H9 (cell line): ENCODE data around the gene IKZF1. TPM values are rescaled to one million over a fixed set of nuclear protein-coding genes. Genes with fewer than 3 reads are reported as not detected.

Experiments
- DNase-seq: peaks from one replicate; pipeline ENCODE4 v3.0.0-alpha.2; 2017
- H2AFZ ChIP-seq: one replicate; pipeline ENCODE4 v1.6.1; 2013; ENCODE audit warnings: mild to moderate bottlenecking, low read length, control low read depth, moderate library complexity
- H2AK5ac ChIP-seq: 2 replicates; pipeline ENCODE4 v1.6.1; 2013; ENCODE audit warnings: low read length, control low read depth, mixed read lengths; ENCODE audit not compliant: insufficient read length
- H2BK120ac ChIP-seq: one replicate; pipeline ENCODE4 v1.6.1; 2013; ENCODE audit warnings: low read depth, mild to moderate bottlenecking, low read length, control low read depth, inconsistent platforms; ENCODE audit not compliant: poor library complexity, severe bottlenecking
- H2BK12ac ChIP-seq: 2 replicates; pipeline ENCODE4 v1.6.1; 2013; ENCODE audit warnings: low read length, control low read depth, mixed read lengths, low read depth; ENCODE audit not compliant: insufficient read length
- H2BK15ac ChIP-seq: 2 replicates; pipeline ENCODE4 v1.6.1; 2013; ENCODE audit warnings: low read depth, low read length, control low read depth
- H2BK20ac ChIP-seq: one replicate; pipeline ENCODE4 v1.6.1; 2013; ENCODE audit warnings: low read depth, mild to moderate bottlenecking, low read length, control low read depth, inconsistent platforms; ENCODE audit not compliant: poor library complexity, severe bottlenecking
- H2BK5ac ChIP-seq: 2 replicates; pipeline ENCODE4 v1.6.1; 2013; ENCODE audit warnings: low read length, control low read depth, mixed read lengths; ENCODE audit not compliant: insufficient read length
- H3K14ac ChIP-seq: 2 replicates; pipeline ENCODE4 v1.6.1; 2013; ENCODE audit warnings: low read length, control low read depth; ENCODE audit not compliant: insufficient read depth
- H3K18ac ChIP-seq: 2 replicates; pipeline ENCODE4 v1.6.1; 2013; ENCODE audit warnings: low read depth, mild to moderate bottlenecking, mixed read lengths, low read length, control low read depth; ENCODE audit not compliant: insufficient read length
- H3K23ac ChIP-seq: 2 replicates; pipeline ENCODE4 v1.6.1; 2013; ENCODE audit warnings: low read length, control low read depth, mixed read lengths, low read depth; ENCODE audit not compliant: insufficient read length
- H3K23me2 ChIP-seq: 2 replicates; pipeline ENCODE4 v1.6.1; 2013; ENCODE audit warnings: low read depth, mild to moderate bottlenecking, mixed read lengths, low read length, control low read depth; ENCODE audit not compliant: insufficient read length, poor library complexity, severe bottlenecking
- H3K27ac ChIP-seq: 2 replicates; pipeline ENCODE4 v1.5.1; 2013; ENCODE audit warnings: low read length, control low read depth, mixed read lengths, low read depth; ENCODE audit not compliant: insufficient read length
- H3K27me3 ChIP-seq: 2 replicates; pipeline ENCODE4 v1.6.1; 2013; ENCODE audit warnings: low read length, control low read depth, inconsistent platforms; ENCODE audit not compliant: insufficient read depth
- H3K4ac ChIP-seq: 2 replicates; pipeline ENCODE4 v1.6.1; 2013; ENCODE audit warnings: low read depth, mild to moderate bottlenecking, control low read depth, inconsistent platforms, low read length, moderate library complexity
- H3K4me1 ChIP-seq: 2 replicates; pipeline ENCODE4 v1.6.1; 2013; ENCODE audit warnings: low read length, control low read depth, inconsistent platforms; ENCODE audit not compliant: insufficient read depth
- H3K4me2 ChIP-seq: 2 replicates; pipeline ENCODE4 v1.6.1; 2013; ENCODE audit warnings: low read length, control low read depth, mixed read lengths; ENCODE audit not compliant: insufficient read length, insufficient read depth
- H3K56ac ChIP-seq: 2 replicates; pipeline ENCODE4 v1.6.1; 2013; ENCODE audit warnings: low read depth, mild to moderate bottlenecking, mixed read lengths, low read length, control low read depth; ENCODE audit not compliant: insufficient read length
- H3K79me1 ChIP-seq: 2 replicates; pipeline ENCODE4 v1.6.1; 2013; ENCODE audit warnings: low read depth, mild to moderate bottlenecking, moderate library complexity, low read length, control low read depth, inconsistent platforms; ENCODE audit not compliant: insufficient read depth, poor library complexity, severe bottlenecking
- H3K79me2 ChIP-seq: 2 replicates; pipeline ENCODE4 v1.6.1; 2013; ENCODE audit warnings: low read length, control low read depth, inconsistent platforms; ENCODE audit not compliant: insufficient read depth
- H3K9ac ChIP-seq: 2 replicates; pipeline ENCODE4 v1.6.1; 2013; ENCODE audit warnings: low read length, control low read depth, mixed read lengths; ENCODE audit not compliant: insufficient read length; ENCODE audit errors: extremely low read depth
- H3K9me3 ChIP-seq: one replicate; pipeline ENCODE4 v1.6.1; 2013; ENCODE audit warnings: low read depth, low read length, inconsistent platforms; ENCODE audit not compliant: control insufficient read depth
- H3T11ph ChIP-seq: one replicate; pipeline ENCODE4 v1.6.1; 2013; ENCODE audit warnings: mild to moderate bottlenecking, low read length, control low read depth, inconsistent platforms
- H4K20me1 ChIP-seq: one replicate; pipeline ENCODE4 v1.6.1; 2013; ENCODE audit not compliant: control insufficient read depth, insufficient read length, insufficient read depth
- H4K5ac ChIP-seq: 2 replicates; pipeline ENCODE4 v1.6.1; 2013; ENCODE audit warnings: low read depth, mild to moderate bottlenecking, mixed read lengths, low read length, control low read depth; ENCODE audit not compliant: insufficient read length
- H4K8ac ChIP-seq: replicated peaks from 2 replicates; pipeline ENCODE4 v1.6.1; 2013; ENCODE audit warnings: low read length, control low read depth, mixed read lengths, low read depth; ENCODE audit not compliant: insufficient read length
- H4K91ac ChIP-seq: 2 replicates; pipeline ENCODE4 v1.6.1; 2013; ENCODE audit warnings: low read depth, mild to moderate bottlenecking, moderate library complexity, mixed read lengths, low read length, control low read depth; ENCODE audit not compliant: insufficient read length
- H3K27ac Mint-ChIP-seq, 3 experiments: 2 replicates in 2 of 3; 3 replicates in 1 of 3; pipeline ENCODE4 v1.8.0; 2020 to 2021; ENCODE audit warnings: mixed read lengths in 3 of 3, mild to moderate bottlenecking in 1 of 3, moderate library complexity in 1 of 3
- H3K27me3 Mint-ChIP-seq: 2 replicates; pipeline ENCODE4 v1.8.0; 2021; ENCODE audit warnings: low read depth, mild to moderate bottlenecking, moderate library complexity, mixed read lengths
- H3K36me3 Mint-ChIP-seq, 3 experiments: 2 replicates in 2 of 3; 3 replicates in 1 of 3; pipeline ENCODE4 v1.8.0; 2020 to 2021; ENCODE audit warnings: low read depth in 3 of 3, mixed read lengths in 3 of 3; ENCODE audit not compliant: insufficient read depth in 1 of 3
- H3K4me1 Mint-ChIP-seq, 2 experiments: 2 replicates each; pipeline ENCODE4 v1.8.0; 2020; ENCODE audit warnings: mixed read lengths in 2 of 2
- H3K4me3 Mint-ChIP-seq, 2 experiments: 2 replicates in 1 of 2; 3 replicates in 1 of 2; pipeline ENCODE4 v1.8.0; 2020 to 2021; ENCODE audit warnings: mild to moderate bottlenecking in 2 of 2, mixed read lengths in 2 of 2, moderate library complexity in 1 of 2
- H3K9me3 Mint-ChIP-seq, 2 experiments: 2 replicates in 1 of 2; 3 replicates in 1 of 2; pipeline ENCODE4 v1.8.0; 2020; ENCODE audit warnings: mild to moderate bottlenecking in 2 of 2, mixed read lengths in 2 of 2, moderate library complexity in 1 of 2
- WGBS: extraction: QIAGEN DNeasy Blood & Tissue Kit; methylation state at CpG from one replicate; pipeline ENCODE4 v1.1.7; 2013; ENCODE audit warnings: missing lambda C conversion rate, low lambda C conversion rate, mixed read lengths; ENCODE audit not compliant: insufficient read length; ENCODE audit errors: extremely low coverage; 5-methylcytosine and 5-hydroxymethylcytosine counted together
- total RNA-seq: library from RNA; stranded (reverse); gene quantifications from 2 replicates; pipeline ENCODE4 v1.2.1, GENCODE V29; 2021
- TF ChIP-seq, protein P1 (sequence below): fragments of 200-600 bp; sonication (generic); conservative IDR thresholded peaks from 3 replicates; pipeline ENCODE4 v1.8.0; 2021; ENCODE audit warnings: antibody characterized with exemption, mild to moderate bottlenecking

IKZF1 gene
- total RNA-seq, 1 experiment from 2014 or later, result 0.98 TPM

DNA sequence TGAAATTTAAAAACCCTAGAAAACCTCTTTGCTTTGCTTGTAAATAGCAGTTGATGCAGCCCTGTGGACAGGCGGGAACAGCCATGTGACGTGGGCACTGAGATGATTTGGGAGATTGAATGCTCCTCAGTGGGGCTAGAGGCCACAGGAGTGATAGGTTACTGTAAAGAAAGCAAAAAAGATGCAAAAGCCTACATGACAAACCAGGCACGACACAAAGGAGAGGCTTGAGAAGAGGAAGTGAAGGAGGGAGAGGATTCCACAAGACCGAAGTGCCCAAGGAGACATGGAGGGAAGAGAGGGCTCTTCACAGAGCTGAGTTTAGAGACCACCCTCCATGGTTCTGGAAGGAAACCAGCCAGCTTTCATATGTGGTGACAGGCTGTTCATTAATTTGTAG, 25.7 kb downstream of the IKZF1 start:
- Histone ChIP-seq H3K14ac (no peak overlapping the region), H4K20me1 (no peaks in the 10 kb centered on the region), H3T11ph (no peak overlapping the region), H2BK15ac (no peak overlapping the region), H4K5ac (no peak overlapping the region), H3K56ac (no peak overlapping the region), H2BK20ac (no peak overlapping the region), H3K23me2 (no peaks in the 10 kb centered on the region), H3K4me1 (0 out of 2 replicates have a peak, but pooled peaks cover 2% of the 10 kb centered on the region), H2BK12ac (no peak overlapping the region), H4K8ac (no peak overlapping the region), H3K27me3 (no peaks in the 10 kb centered on the region), H2BK120ac (no peak overlapping the region), H3K18ac (no peak overlapping the region), H3K79me2 (no peaks in the 10 kb centered on the region), H3K9me3 (no peaks in the 10 kb centered on the region), H3K27ac (no peak overlapping the region), H3K23ac (no peak overlapping the region), H3K79me1 (no peaks in the 10 kb centered on the region), H3K9ac (no peak overlapping the region), H4K91ac (no peak overlapping the region), H2AK5ac (no peak overlapping the region), H3K4ac (no peak overlapping the region), H2BK5ac (no peak overlapping the region), H3K4me2 (no peak overlapping the region), H2AFZ (no peak overlapping the region)
- WGBS, result no CpG with 5 or more reads among the region's 4 CpGs
- TF ChIP-seq, protein P1, sequence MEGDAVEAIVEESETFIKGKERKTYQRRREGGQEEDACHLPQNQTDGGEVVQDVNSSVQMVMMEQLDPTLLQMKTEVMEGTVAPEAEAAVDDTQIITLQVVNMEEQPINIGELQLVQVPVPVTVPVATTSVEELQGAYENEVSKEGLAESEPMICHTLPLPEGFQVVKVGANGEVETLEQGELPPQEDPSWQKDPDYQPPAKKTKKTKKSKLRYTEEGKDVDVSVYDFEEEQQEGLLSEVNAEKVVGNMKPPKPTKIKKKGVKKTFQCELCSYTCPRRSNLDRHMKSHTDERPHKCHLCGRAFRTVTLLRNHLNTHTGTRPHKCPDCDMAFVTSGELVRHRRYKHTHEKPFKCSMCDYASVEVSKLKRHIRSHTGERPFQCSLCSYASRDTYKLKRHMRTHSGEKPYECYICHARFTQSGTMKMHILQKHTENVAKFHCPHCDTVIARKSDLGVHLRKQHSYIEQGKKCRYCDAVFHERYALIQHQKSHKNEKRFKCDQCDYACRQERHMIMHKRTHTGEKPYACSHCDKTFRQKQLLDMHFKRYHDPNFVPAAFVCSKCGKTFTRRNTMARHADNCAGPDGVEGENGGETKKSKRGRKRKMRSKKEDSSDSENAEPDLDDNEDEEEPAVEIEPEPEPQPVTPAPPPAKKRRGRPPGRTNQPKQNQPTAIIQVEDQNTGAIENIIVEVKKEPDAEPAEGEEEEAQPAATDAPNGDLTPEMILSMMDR, result no peak
- Mint-ChIP-seq H3K4me3 (no peak overlapping the region), H3K27me3 (0 out of 2 replicates have a peak, but pooled peaks cover 2% of the 10 kb centered on the region), H3K27ac (no peak overlapping the region), H3K9me3 (no peaks in the 10 kb centered on the region), H3K36me3 (no peaks in the 10 kb centered on the region), H3K4me1 (peaks cover 10 to 18% of the 10 kb centered on the region in 2 experiments)
- no peak for DNase-seq
